H1 (cell line): ENCODE measurements around the gene HOXA11. TPM values are rescaled to one million over a fixed set of nuclear protein-coding genes. Genes with fewer than 3 reads are reported as not detected.

Experiments used
- BRCA1 ChIP-seq: IDR thresholded peaks from 2 replicates; pipeline ENCODE4 v1.6.1; 2012; ENCODE audit warnings: low read depth, low read length, improper control_type of control experiment
- CHD2 ChIP-seq: IDR thresholded peaks from 2 replicates; pipeline ENCODE4 v1.6.1; 2012; ENCODE audit warnings: low read length, improper control_type of control experiment
- HDAC2 ChIP-seq, 2 experiments: fragments of 300-600 bp in 1 of 2; sonication (generic) in 1 of 2; IDR thresholded peaks; 2 replicates each; pipeline ENCODE4 v1.6.1; 2011 to 2012; ENCODE audit warnings: low read depth in 2 of 2, low read length in 2 of 2, mild to moderate bottlenecking in 2 of 2, moderate library complexity in 2 of 2, borderline replicate concordance in 1 of 2, inconsistent platforms in 1 of 2
- HDAC6 ChIP-seq: IDR thresholded peaks from one replicate; pipeline ENCODE4 v1.7.1; 2012; ENCODE audit warnings: low read depth, mild to moderate bottlenecking, inconsistent platforms, low read length, moderate library complexity
- KDM4A ChIP-seq: IDR thresholded peaks from one replicate; pipeline ENCODE4 v1.7.1; 2012; ENCODE audit warnings: low read depth, mild to moderate bottlenecking, moderate library complexity, low read length, inconsistent platforms; ENCODE audit not compliant: severe bottlenecking
- NANOG ChIP-seq: IDR thresholded peaks from 2 replicates; pipeline ENCODE4 v1.6.1; 2011; ENCODE audit warnings: low read length, low read depth, mild to moderate bottlenecking, inconsistent platforms; ENCODE audit not compliant: insufficient read depth, poor library complexity, severe bottlenecking
- POLR2A ChIP-seq, 2 experiments: IDR thresholded peaks; 1 replicate in 1 of 2; 2 replicates in 1 of 2; pipeline ENCODE4 v1.6.1; 2011; ENCODE audit warnings: low read depth in 2 of 2, low read length in 2 of 2, mild to moderate bottlenecking in 2 of 2; ENCODE audit errors: control extremely low read depth in 1 of 2
- RNF2 ChIP-seq: fragments of 200-900, 300-1000 bp; sonication (generic); IDR thresholded peaks from 2 replicates; pipeline ENCODE4 v1.7.1; 2016; ENCODE audit warnings: borderline replicate concordance, low read depth, mild to moderate bottlenecking, antibody characterized with exemption, low read length; ENCODE audit not compliant: poor library complexity, severe bottlenecking; ENCODE audit errors: missing control alignments
- TAF1 ChIP-seq: IDR thresholded peaks from 2 replicates; pipeline ENCODE4 v1.6.1; 2011; ENCODE audit warnings: mild to moderate bottlenecking, low read depth, low read length
- TCF12 ChIP-seq: IDR thresholded peaks from 2 replicates; pipeline ENCODE4 v1.6.1; 2011; ENCODE audit warnings: low read depth, mild to moderate bottlenecking, low read length
- polyA plus RNA-seq, 7 experiments: library from polyadenylated mRNA; depleted of rRNA in 3 of 7; stranded (reverse) in 5 of 7; unstranded in 2 of 7; fragments of >200 nt in 5 of 7; fragments of 200-250 nt in 2 of 7; gene quantifications; 1 replicate in 5 of 7; 2 replicates in 1 of 7; 4 replicates in 1 of 7; pipeline versions ENCODE4 v1.2.1 to v1.2.3, GENCODE V29; 2011 to 2013; ENCODE audit warnings: missing spikeins in 2 of 7, mixed read lengths in 2 of 7
- total RNA-seq: library from RNA; stranded (reverse); fragmentation: NEBNext Ultra II Directional; extraction: Animal tissue kit (Norgen Biotek cat#: 25700); gene quantifications from 2 replicates; pipeline ENCODE4 v1.2.1, GENCODE V29; 2021
- TF ChIP-seq, protein P1 (sequence below): IDR thresholded peaks from 2 replicates; pipeline ENCODE4 v1.6.1; 2012; ENCODE audit warnings: inconsistent platforms
- TF ChIP-seq, protein P2 (sequence below): IDR thresholded peaks from 2 replicates; pipeline ENCODE4 v1.6.1; 2011; ENCODE audit warnings: low read length, improper control_type of control experiment
- TF ChIP-seq, protein P3 (sequence below), 3 experiments: IDR thresholded peaks; 1 replicate in 2 of 3; 2 replicates in 1 of 3; pipeline versions ENCODE4 v1.5.1 to v1.6.1; 2011; ENCODE audit warnings: low read length in 3 of 3, mild to moderate bottlenecking in 3 of 3, inconsistent platforms in 2 of 3, low read depth in 1 of 3, moderate library complexity in 1 of 3; ENCODE audit not compliant: insufficient read depth in 1 of 3; ENCODE audit errors: control extremely low read depth in 1 of 3
- TF ChIP-seq, protein P4 (sequence below): IDR thresholded peaks from 2 replicates; pipeline ENCODE4 v1.6.1; 2012; ENCODE audit warnings: low read length, inconsistent platforms

HOXA11 gene
- total and polyA plus RNA-seq, 2 of the 8 experiments (the other 6 are each of a cell fraction or from before 2014, with no cell fraction given): not detected

DNA sequence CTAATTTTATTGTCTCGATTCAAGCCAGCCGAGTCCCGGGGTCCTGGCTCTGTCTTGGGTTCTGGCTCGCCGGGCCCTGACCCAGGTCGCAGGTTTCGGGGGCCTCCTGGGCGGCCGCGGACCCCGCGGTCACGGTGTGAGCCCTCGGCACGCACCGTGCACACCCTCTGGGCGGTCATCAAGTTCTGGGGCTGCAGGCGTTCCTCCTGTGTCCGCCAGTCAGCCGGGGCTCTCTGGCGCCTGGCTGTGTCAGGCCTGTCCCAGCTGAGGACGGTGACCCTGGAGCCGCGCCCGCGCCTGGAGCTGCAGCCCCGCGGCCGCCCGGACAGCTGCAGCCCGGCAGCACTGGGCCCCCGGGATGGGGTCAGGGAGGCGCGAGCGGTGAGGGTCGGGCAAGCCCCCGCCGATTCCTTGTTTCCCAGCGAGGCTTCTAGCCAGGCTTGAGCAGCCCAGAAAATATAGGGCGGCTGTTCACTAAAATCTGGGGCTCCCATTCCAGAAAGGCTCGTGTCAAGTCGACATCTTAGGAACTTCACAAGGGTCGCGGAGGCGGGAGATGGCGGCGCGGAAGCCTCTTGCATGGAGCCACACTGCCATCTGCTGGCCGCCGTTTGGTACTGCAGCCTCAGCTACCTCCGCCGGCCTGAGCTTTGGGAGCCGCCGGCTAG, 24.4 kb downstream of the HOXA11 start (continued):
- TF ChIP-seq, protein P1, sequence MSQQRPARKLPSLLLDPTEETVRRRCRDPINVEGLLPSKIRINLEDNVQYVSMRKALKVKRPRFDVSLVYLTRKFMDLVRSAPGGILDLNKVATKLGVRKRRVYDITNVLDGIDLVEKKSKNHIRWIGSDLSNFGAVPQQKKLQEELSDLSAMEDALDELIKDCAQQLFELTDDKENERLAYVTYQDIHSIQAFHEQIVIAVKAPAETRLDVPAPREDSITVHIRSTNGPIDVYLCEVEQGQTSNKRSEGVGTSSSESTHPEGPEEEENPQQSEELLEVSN: peak; percentile 65
- TF ChIP-seq TAF1 (no peak), HDAC2 (IDR thresholded peaks at IDR 0.05; ENCODE audit: borderline replicate concordance in 1 of 2, low read depth in 2 of 2, low read length in 2 of 2) (no peak), POLR2A (IDR thresholded peaks at IDR 0.05; ENCODE audit: control extremely low read depth in 1 of 2, low read depth in 2 of 2, low read length in 2 of 2) (no peak), KDM4A (peak; percentile 63), TCF12 (no peak), CHD2 (no peak), BRCA1 (no peak), RNF2 (peak; percentile 86), HDAC6 (no peak), NANOG (no peak)
- TF ChIP-seq, protein P2, sequence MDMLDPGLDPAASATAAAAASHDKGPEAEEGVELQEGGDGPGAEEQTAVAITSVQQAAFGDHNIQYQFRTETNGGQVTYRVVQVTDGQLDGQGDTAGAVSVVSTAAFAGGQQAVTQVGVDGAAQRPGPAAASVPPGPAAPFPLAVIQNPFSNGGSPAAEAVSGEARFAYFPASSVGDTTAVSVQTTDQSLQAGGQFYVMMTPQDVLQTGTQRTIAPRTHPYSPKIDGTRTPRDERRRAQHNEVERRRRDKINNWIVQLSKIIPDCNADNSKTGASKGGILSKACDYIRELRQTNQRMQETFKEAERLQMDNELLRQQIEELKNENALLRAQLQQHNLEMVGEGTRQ: no peak
- TF ChIP-seq, protein P3, sequence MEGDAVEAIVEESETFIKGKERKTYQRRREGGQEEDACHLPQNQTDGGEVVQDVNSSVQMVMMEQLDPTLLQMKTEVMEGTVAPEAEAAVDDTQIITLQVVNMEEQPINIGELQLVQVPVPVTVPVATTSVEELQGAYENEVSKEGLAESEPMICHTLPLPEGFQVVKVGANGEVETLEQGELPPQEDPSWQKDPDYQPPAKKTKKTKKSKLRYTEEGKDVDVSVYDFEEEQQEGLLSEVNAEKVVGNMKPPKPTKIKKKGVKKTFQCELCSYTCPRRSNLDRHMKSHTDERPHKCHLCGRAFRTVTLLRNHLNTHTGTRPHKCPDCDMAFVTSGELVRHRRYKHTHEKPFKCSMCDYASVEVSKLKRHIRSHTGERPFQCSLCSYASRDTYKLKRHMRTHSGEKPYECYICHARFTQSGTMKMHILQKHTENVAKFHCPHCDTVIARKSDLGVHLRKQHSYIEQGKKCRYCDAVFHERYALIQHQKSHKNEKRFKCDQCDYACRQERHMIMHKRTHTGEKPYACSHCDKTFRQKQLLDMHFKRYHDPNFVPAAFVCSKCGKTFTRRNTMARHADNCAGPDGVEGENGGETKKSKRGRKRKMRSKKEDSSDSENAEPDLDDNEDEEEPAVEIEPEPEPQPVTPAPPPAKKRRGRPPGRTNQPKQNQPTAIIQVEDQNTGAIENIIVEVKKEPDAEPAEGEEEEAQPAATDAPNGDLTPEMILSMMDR (IDR thresholded peaks at IDR 0.05; ENCODE audit: control extremely low read depth in 1 of 3, insufficient read depth in 1 of 3, low read depth in 1 of 3, low read length in 3 of 3): peak; percentile 83 to 99 (median 91)
- TF ChIP-seq, protein P4, sequence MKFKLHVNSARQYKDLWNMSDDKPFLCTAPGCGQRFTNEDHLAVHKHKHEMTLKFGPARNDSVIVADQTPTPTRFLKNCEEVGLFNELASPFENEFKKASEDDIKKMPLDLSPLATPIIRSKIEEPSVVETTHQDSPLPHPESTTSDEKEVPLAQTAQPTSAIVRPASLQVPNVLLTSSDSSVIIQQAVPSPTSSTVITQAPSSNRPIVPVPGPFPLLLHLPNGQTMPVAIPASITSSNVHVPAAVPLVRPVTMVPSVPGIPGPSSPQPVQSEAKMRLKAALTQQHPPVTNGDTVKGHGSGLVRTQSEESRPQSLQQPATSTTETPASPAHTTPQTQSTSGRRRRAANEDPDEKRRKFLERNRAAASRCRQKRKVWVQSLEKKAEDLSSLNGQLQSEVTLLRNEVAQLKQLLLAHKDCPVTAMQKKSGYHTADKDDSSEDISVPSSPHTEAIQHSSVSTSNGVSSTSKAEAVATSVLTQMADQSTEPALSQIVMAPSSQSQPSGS: no peak
